HG02970 (cell line): ENCODE measurements around the gene ACVR1B.
"Not testable (repeated sequence)": the region's sequence is repeated elsewhere in the genome, so short reads cannot be mapped to it uniquely, and the experiment has no call there.

Experiments used
- ATAC-seq: cut with Tn5 transposase; IDR thresholded peaks from one replicate; pipeline ENCODE4 v1.9.1; 2021; ENCODE audit warnings: mild to moderate bottlenecking, moderate library complexity, moderate number of reproducible peaks; ENCODE audit not compliant: unreplicated experiment, low FRiP score

ACVR1B gene

DNA sequence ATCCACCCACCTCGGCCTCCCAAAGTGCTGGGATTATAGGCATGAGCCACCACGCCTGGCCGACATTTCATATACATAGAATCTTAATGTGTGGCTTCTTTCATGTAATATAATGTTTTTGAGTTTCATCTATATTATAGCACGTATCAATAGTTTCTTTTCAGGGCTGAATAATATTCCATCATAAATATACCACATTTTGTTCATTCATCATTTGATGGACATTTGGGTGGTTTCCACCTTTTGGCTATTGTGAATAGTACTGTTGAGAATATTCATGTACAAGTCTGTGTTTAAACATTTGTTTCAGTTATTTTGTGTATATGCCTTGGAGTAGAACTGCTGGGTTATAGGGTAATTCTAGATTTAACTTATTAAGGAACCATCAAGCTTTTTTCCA lies 12.0 kb downstream of the ACVR1B start:
- no peak for ATAC-seq

DNA sequence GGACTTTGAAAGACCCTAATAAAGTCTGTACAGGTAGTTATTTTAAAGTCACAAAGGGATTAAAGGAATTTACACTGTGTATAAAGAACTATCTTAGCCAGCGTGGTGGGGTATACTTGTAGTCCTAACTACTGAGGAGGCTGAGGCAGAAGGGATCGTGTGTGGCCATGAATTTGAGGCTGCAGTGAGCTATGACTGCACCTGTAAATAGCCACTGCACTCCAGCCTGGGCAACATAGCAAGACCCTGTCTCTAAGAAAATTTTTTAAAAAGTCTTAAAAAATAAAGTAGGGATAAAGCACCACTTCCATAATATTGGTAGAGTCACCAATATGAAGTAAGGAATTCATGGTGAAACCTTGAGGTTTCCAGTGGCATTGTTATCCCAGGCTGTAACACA lies 18.1 kb downstream of the ACVR1B start:
- ATAC-seq: no peak

DNA sequence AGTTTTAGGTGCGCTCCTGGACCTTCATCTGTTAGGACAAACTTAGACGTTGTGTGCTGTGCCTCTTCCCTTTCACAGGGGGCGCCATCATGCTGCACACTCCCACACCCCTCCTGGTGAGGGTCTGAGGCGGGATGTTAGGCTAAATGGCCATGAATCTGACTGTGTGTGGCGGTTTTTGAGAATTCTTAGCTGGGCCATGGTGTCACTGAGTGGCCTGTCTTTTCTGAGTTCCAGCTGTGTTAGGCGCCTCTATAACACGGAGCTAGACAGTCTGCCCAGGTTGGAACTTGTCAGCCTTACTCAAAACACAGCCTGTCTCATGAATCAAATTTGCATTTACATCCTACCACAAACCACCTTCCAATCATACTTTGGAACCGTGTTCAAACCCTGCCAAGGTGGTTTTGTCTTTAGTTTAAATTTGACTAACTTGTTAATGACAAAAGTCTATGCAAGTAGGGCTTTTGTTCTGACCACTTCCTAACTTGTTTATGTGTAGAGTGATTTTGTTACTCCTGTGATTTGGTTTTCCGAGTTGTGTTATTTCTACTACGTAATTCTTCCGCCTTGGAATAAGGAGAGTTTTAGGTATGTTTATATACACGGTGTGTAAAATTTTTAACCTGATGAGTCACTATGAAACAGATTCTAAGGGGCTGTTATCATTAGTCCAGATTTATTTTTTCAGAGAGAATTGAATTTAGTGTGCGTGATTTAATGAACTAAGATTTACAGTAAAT lies 19.6 kb downstream of the ACVR1B start:
- ATAC-seq: peak; percentile 75

DNA sequence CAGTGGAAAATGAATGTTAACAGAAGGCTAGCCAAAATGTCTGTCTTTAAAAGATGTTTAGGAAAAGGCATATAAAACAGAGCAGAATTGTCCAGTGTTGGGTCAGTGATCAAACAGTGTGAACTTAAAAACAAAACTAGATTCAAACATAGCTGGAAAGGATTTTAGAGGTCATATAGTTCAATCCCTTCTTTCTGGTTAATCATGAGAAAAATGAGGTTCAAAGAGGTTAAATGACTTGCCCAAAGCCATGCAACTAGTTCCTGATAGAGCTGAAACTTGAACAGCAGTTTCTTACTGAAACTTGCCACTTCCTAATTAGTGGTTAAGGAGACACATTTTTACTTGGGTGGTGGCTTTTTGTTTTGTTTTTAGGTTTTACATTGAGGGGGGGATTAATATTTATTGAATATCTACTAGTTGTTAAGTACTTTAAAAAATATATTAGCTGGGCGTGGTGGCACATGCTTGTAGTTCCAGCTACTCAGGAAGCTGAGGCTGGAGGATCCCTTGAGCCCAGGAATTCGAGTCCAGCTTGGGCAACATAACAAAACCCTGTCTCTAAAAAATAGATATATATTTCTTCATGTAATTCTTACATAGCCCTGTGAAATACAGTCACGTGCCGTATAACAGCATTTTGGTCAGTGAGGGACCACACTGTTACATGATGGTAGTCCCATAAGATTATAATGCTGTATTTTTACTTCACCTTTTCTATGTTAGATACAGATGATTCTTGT lies 20.4 kb downstream of the ACVR1B start:
- no peak for ATAC-seq

DNA sequence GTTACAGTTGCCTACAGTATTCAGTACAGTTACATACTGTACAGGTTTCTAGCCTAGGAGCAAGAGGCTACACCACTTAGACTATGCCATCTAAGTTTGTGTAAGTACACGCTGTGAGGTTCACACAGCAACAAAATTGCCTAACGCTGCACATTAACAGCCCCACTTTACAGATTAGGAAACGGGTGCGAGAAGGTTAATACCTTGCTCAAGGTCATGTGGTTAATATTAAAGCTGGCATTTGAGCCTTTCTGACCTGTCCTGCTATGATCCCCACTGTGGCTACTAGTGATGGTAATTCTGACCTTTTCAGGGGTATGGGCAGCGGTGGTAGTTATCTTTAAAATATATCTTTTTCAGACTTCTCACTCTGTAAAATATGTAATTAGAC lies 20.9 kb downstream of the ACVR1B start:
- no peak for ATAC-seq

DNA sequence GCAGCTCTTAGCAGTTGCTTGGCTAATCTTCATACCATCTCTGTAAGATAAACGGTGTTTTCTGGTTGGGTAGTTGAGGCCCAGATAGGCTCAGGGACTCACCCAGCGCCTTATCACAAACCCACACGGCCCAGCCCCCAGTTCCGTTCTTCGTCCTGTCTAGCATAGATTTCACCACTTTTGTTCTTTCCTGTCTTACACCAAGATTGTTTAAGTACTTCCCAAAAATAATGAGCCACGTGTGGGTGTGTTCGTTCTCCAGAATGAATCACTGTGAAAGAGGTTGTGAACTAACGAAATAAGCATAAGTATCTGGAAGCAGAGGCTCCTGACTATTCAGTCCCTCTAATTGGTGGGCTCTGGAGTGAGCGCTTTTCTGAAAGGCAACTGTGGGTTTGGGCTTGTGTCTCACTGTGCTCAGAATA lies 21.4 kb downstream of the ACVR1B start:
- no peak for ATAC-seq

DNA sequence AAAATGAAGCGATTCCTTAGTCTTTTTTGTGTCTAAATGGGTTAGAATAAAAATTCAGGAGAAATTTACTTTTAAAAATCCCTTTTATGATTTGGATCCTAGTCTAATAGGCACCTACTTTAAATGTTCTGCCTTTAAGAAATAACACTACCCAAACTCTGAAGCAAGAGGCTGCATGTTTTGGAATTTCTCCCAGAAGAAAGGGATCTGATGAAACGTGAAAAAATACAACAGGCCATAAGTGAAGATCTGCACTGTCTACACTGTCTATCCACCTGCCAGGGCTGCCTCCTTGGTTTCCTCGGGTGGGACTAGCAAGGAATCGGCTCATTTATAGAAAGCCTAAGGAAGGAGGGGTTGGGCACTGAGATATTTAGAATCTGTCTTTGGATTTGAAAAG lies 22.1 kb downstream of the ACVR1B start:
- ATAC-seq: no peak

DNA sequence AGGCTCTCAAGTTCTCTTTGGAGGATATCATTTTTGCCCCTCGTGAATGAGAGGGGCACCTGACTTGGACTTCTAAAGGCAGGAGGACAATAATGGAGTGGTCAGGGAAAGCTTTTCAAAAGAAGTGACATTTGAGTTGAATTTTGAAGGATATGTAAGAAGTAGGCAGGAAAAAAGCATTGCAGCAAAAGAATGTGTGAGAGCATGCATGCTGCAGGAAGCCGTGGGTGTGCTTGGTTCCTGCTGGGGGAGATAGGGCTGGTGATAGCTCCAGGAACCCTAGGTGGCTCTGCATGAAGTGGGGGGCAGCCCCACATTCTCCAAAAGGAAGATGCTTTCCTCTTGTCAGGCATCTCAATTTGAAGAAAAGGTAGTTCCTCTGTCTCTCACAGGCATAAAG lies 23.1 kb downstream of the ACVR1B start:
- no peak for ATAC-seq

DNA sequence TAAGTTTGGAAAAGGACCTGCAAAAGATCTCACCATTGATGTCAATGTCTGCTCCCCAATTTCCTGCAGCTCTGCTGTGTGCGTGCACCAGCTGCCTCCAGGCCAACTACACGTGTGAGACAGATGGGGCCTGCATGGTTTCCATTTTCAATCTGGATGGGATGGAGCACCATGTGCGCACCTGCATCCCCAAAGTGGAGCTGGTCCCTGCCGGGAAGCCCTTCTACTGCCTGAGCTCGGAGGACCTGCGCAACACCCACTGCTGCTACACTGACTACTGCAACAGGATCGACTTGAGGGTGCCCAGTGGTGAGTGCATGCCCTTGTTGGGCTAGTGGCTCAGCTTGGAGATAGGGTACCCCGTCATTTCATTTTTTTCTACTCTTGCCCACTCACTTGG lies 23.7 kb downstream of the ACVR1B start:
- ATAC-seq: no peak

DNA sequence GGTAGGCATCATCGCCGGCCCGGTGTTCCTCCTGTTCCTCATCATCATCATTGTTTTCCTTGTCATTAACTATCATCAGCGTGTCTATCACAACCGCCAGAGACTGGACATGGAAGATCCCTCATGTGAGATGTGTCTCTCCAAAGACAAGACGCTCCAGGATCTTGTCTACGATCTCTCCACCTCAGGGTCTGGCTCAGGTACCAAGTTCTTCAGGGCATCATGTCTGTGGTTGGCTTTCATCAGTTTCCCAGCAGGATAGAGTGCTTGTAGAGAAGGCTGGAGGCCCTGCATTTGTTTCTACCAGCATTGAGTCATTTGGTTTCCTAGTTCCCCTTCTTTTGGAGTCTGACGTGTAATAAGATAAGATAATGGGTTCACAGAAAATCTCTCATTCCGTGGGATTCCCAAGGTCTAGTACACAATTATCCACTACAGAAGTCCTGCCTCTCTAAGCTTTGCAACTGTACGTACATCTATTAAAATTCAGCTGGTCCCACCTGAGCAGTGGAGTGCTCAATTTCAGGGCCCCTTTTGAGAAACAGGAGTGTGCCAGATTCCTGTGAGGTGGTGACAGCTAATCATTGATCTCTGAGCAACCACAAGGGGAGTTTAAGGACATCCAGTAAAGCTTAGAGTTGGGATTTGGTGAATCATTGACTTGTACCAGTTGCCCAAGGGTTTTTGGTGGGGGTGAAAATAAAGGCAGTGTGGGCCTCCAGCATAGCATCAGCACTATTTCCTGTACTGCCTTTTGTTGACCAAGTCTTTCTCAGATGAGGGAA lies 25.1 kb downstream of the ACVR1B start:
- no peak for ATAC-seq

DNA sequence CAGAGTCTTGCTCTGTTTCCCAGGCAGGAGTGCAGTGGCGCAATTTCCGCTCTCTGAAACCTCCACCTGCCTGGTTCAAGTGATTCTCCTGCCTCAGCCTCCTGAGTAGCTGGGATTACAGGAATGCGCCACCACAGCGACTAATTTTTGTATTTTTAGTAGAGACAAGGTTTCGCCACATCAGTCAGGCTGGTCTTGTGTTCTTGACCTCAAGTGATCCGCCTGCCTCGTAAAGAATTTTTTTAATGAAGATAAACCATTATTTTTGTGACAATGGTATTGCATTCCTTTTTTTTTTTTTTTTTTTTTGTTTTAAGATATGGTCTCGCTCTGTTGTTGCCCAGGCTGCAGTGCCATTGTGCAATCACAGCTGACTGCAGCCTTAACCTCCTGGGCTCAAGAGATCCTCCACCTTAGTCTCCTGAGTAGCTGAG lies 25.8 kb downstream of the ACVR1B start:
- ATAC-seq: no peak

DNA sequence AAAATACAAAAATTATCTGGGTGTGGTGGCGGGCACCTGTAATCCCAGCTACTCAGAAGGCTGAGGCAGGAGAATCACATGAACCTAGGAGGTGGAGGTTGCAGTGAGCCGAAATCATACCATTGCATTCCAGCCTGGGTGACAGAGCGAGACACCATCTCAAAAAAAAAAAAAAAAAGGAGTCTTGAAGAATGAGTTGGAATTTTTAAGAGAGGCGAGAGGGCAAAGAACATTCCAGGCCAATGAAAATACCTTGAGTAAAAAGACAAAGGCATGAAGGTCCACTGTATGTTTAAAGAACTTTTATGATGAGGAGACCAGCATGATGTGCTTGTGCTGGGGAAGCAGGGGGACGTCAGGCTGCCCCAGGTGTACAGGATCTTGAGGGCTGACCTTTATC lies 27.8 kb downstream of the ACVR1B start:
- ATAC-seq: not testable (repeated sequence)

DNA sequence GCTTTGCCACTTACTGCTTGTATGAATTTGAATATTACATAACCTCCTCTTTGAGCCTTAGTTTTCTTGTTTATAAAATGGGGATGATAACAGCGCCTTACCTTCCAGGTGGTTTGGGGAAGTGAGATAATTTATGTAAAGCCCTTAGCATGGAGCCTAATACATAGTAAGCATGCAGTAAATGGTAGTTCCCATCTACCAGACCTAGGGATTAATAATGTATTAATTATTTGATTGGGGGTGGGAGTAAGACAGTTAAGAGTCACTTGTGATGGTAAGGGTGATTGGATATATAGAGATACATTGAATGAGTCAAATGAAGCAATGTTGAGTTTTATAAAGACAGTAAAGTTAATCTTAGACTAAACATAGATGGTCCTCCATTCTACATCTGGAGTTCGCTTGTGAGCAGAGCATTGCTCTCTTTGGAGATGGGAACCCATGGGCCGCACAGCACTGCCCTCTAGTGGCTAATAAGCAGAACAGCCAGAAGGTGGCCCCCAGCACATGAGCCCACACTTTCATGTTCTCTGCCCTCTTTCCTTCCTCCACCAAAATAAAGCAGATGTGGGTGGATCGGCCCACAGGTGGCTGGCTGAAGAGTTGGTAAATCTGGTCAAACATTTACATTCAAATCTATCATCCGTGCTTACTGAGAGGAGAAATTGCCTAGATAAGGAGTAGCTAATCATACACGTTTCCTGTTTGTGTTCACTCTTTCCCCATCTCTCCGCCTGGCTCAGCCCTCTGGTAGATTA lies 28.7 kb downstream of the ACVR1B start:
- ATAC-seq: peak; percentile 72

DNA sequence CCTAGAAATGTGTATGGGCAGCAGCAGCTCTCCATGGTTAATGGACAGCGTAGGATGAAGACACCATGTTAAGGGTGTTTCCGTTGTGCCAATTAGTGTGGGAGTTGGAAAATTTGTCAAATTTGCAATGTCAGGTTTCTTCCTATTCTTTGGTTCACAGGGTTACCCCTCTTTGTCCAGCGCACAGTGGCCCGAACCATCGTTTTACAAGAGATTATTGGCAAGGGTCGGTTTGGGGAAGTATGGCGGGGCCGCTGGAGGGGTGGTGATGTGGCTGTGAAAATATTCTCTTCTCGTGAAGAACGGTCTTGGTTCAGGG lies 29.3 kb downstream of the ACVR1B start:
- ATAC-seq: no peak

DNA sequence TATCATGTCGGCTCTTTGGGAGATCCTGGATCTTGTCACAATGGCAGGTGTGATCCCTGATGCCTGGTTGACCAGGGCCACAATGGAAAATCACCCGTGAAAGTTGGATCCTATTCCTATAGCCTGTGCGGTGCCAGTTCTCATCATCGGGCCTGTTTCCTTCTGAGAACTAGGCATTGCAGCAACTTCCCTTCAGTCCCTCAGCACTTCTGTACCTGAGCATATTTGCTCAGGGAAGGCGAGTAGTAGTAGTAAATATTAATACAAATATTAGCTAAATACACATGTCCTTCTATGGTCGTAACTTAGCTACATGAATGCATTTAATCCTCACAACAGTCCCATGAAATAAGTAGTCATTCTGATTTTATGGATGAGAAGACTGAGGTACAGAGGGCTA lies 33.2 kb downstream of the ACVR1B start:
- no peak for ATAC-seq

DNA sequence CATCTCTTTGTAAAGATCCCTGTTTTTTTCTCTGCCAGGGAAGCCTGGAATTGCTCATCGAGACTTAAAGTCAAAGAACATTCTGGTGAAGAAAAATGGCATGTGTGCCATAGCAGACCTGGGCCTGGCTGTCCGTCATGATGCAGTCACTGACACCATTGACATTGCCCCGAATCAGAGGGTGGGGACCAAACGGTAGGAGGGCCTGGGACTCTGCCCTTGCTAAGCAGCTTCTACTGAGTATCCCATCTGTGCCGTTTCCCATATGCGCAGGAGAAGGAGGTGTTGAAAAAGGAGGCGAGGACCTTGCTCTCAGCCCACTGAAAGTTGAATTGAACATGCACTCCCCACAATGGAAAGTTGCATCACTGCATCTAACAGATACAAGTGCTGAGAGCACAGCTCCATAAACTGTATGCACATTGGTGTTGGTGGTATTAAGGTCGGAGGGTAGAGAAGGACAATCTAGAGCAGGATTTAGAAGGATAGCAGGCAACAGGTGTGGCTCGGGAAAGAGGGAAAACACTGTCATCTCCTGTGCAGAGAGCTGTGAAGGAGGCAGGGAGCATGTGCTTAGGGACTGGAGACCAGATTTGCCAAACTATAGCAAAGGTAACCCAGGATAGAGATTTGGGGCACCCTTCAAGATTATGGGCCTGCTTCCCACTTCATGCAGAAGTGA lies 33.8 kb downstream of the ACVR1B start:
- no peak for ATAC-seq

DNA sequence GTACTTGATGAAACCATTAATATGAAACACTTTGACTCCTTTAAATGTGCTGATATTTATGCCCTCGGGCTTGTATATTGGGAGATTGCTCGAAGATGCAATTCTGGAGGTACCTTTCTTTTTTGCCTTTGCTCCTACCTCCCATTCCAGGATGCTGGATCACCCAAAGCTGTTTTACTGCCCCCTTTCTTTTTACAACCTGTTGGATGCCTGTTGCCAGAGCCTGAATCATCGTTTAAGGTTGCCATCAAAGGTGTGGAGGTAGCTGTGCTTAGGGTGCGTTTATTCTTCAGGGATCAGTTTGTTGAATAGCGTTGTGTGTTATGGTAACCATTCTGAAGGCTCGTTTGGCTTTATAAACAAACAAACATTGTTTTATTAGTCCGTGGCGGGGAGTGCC lies 35.3 kb downstream of the ACVR1B start:
- no peak for ATAC-seq

DNA sequence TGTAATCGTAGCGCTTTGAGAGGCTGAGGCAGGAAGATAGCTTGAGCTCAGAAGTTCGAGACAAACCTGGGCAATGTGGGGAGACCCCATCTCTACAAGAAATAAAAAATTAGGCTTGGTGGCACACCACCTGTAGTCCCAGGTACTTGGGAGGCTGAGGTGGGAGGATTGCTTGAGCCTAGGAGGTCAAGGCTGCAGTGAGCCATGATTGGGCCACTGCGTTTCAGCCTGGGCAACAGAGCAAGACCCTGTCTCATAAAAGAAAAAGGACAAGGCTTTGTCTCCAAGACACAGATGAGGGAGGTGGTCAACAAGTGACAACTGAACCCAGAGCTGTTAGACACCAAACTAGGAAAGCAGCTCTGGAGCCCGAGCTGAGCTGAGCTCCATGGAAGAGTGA lies 40.7 kb downstream of the ACVR1B start:
- ATAC-seq: no peak

DNA sequence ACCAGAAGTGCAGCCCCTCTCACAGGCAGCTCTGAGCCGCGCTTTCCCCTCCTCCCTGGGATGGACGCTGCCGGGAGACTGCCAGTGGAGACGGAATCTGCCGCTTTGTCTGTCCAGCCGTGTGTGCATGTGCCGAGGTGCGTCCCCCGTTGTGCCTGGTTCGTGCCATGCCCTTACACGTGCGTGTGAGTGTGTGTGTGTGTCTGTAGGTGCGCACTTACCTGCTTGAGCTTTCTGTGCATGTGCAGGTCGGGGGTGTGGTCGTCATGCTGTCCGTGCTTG lies 43.0 kb downstream of the ACVR1B start:
- no peak for ATAC-seq

DNA sequence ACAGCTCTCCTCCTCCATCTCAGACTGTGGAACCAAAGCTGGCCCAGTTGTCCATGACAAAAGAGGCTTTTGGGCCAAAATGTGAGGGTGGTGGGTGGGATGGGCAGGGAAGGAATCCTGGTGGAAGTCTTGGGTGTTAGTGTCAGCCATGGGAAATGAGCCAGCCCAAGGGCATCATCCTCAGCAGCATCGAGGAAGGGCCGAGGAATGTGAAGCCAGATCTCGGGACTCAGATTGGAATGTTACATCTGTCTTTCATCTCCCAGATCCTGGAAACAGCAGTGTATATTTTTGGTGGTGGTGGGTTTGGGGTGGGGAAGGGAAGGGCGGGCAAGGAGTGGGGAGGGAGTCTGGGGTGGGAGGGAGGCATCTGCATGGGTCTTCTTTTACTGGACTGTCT lies 43.5 kb downstream of the ACVR1B start:
- ATAC-seq: no peak
